Hematopoietic multipotent progenitor cell treated with erythropoietin and hydrocortisone succinate and interleukin-3 and kit ligand, for 15 days (in vitro differentiated cells): ENCODE results near the gene TCF21.
A peak's percentile ranks its signal among the peaks of the same experiment; 100 is the strongest.
"Not testable (repeated sequence)": the region's sequence is repeated elsewhere in the genome, so short reads cannot be mapped to it uniquely, and the experiment has no call there.

Source experiments
- DNase-seq: peaks from one replicate; pipeline ENCODE4 v3.0.0-alpha.2; 2015; ENCODE audit warnings: low spot score

The TCF21 gene

DNA sequence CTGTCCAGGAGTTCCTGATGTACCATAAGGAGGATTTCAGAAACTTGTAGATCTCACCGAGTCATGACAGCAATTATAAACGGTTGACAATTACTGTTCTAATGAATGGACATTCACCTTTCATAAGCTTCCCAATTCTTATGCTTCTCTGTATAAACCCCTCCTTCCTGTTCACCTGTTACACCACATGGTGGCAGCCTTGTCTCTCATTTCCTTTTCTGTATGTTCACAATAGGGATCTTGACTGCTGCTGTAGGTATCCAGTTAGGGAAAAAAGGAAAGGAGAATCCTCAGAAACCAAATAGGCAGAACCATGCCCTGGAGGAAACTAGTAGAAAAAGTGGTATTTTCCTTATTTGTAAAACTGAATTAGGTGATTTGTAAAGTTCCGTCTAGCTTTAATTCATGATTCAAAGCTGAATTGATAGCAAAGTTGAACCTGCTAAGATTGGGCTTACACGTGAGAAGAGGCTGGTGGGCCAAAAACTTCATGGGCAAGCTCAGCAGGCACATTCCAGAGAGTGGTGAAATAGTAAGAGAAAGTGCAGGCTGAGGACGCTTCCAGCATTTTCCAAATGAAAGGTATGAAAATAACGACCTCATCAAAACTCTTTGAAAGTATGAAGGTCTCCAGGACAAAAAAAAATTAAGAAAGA lies 35.2 kb downstream of the TCF21 start:
- peak; percentile 76 for DNase-seq

DNA sequence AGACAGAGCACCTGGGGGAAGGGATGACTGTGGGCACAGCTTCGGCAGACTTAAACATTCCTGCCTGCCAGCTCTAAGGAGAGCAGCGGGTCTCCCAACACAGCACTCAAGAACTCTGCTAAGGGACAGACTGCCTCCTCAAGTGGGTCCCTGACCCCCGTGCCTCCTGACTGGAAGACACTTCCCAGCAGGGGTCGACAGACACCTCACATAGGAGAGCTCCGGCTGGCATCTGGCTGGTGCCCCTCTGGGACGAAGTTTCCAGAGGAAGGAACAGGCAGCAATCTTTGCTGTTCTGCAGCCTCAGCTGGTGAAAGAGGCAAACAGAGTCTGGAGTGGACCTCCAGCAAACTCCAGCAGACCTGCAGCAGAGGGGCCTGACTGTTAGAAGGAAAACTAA lies 42.3 kb downstream of the TCF21 start:
- not testable (repeated sequence) for DNase-seq

DNA sequence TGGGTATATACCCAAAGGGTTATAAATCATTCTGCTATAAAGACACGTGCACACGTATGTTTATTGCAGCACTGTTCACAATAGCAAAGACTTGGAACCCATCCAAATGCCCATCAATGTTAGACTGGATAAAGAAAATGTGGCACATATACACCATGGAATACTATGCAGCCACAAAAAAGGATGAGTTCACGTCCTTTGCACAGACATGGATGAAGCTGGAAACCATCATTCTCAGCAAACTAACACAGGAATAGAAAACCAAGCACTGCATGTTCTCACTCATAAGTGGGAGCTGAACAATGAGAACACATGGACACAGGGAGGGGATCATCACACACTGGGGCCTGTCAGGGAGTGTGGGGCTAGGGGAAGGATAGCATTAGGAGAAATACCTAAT lies 47.4 kb downstream of the TCF21 start:
- DNase-seq = not testable (repeated sequence)

DNA sequence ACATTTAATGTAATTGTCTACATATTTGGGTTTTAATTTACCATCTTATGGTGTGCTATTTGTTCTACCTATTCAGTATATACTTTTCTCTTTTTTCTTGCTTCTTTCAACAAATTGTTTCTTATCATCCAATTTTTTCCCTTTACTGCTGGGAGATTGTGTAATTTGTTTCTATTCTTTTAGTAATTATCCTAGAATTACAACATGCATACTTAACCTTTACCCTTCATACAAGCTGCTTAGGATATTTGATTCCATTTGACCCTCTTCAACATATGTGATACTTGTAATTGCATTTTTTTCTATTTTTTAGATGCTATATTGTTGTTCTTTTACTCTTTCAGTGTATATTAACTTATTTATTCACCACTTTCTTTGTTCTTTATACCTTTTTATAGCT lies 49.0 kb downstream of the TCF21 start:
- no peak for DNase-seq

DNA sequence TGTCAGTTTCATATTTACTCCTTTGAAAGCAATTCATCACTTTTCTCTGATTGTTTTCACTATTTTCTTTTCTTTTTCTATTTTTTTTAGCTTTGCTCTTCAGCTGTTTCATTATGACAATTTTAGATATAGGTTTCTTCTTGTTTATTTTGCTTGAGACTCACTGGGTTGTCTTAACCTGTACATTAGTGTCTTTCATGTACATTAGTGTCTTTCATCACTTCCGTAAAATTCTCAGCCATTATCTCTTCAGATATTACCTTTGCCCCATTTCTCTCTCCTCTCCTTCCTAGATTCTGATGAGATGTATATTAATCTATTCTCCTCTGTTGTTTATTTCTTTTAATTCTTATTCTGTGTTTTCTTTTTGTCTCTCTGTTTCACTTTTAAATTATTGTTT lies 49.6 kb downstream of the TCF21 start:
- no peak for DNase-seq

DNA sequence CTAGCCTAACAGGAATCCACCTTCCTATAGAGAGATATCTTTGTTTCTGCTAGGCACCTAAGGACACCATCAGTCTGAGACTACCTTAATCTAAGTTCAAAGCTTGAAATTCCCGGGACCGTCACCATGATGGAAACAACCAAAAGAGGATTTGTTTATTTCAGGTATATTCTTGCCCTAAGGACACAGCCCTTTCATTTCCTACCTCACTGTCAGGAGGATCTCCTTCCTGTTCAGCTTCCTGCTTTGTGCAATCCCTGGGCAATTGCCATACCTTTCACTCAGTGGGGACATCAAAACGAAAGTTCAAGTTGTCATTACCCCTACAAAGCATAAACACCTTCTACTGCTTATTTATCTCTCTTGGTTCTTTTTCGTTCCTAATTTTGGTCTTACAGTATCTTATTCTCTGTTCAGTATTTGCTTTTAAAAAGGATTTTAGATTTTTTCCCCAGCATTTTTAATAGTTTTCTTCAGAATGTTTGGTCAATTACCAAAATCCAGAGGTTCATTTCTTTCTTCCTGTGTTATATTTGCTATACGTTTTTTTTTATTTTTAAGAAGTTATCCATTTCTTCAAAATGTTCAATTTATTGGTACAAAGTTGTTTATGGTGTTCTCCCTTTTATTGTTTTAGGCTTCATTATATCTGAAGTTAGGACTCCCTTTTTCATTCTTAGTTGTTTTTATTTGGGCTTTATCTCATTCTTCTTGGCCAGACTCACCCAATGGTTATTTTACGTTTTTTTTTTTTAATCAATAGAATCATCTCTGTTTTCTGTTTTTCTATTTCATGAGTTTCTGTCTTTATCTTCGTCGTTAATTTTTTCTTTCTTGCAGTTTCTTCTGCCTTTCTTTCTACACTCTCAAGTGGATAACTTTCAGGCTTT lies 51.1 kb downstream of the TCF21 start:
- no peak for DNase-seq
